IPS-18a (cell line): Measurements from ENCODE around the gene DNAI1.

Experiments used
- H3K27ac ChIP-seq: one replicate; pipeline ENCODE4 v1.5.1; 2013; ENCODE audit warnings: low read length
- H3K27me3 ChIP-seq: one replicate; pipeline ENCODE4 v1.6.1; 2013; ENCODE audit warnings: mild to moderate bottlenecking, low read length; ENCODE audit not compliant: control insufficient read depth, insufficient read depth
- H3K36me3 ChIP-seq: one replicate; pipeline ENCODE4 v1.6.1; 2013; ENCODE audit warnings: low read depth, low read length; ENCODE audit not compliant: control insufficient read depth
- H3K4me1 ChIP-seq: one replicate; pipeline ENCODE4 v1.6.1; 2013; ENCODE audit warnings: low read depth, low read length; ENCODE audit not compliant: control insufficient read depth
- H3K4me3 ChIP-seq: one replicate; pipeline ENCODE4 v1.5.1; 2013; ENCODE audit warnings: low read length
- H3K9ac ChIP-seq: one replicate; pipeline ENCODE4 v1.6.1; 2013; ENCODE audit warnings: mild to moderate bottlenecking, low read length, moderate library complexity
- H3K9me3 ChIP-seq: one replicate; pipeline ENCODE4 v1.6.1; 2013; ENCODE audit warnings: low read depth, low read length; ENCODE audit not compliant: control insufficient read depth

DNAI1 gene

GRCh38 chr9:34514816-34515215, 56.2 kb downstream of the DNAI1 start:
- no peak overlapping the region for H3K9ac ChIP-seq
- no peaks in the 10 kb centered on the region for H3K36me3 ChIP-seq
- H3K9me3 ChIP-seq = no peaks in the 10 kb centered on the region
- H3K4me3 ChIP-seq = no peak overlapping the region
- H3K27me3 ChIP-seq = no peaks in the 10 kb centered on the region
- H3K27ac ChIP-seq = no peak overlapping the region
- H3K4me1 ChIP-seq = peaks cover 21% of the 10 kb centered on the region

DNA sequence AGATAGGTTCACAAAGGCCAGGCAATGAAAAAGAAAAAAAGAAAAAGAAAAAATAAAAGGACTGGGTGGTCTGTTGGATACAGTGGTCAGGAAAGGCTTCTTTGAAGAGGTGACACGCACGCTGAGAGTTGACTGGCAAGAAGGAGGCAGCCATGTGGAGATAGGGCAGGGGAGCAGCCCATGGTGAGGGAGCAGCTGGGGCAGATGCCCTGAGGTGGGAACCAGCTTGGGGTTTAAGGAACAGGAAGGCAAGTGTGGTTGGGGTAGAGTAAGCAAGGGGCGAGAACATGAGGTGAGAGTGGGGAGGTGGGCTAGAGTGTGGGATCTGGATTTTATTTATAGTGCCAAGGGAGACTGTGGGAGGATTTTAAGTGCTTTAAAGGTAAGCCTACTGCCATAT, 57.4 kb downstream of the DNAI1 start:
- H3K4me3 ChIP-seq = no peak overlapping the region
- H3K9ac ChIP-seq = no peak overlapping the region
- H3K27ac ChIP-seq = no peak overlapping the region
- no peaks in the 10 kb centered on the region for H3K36me3 ChIP-seq
- H3K9me3 ChIP-seq = no peaks in the 10 kb centered on the region
- peaks cover 21% of the 10 kb centered on the region for H3K4me1 ChIP-seq
- H3K27me3 ChIP-seq = no peaks in the 10 kb centered on the region

GRCh38 chr9:34517185-34517584, 58.6 kb downstream of the DNAI1 start:
- no peak overlapping the region for H3K27ac ChIP-seq

DNA sequence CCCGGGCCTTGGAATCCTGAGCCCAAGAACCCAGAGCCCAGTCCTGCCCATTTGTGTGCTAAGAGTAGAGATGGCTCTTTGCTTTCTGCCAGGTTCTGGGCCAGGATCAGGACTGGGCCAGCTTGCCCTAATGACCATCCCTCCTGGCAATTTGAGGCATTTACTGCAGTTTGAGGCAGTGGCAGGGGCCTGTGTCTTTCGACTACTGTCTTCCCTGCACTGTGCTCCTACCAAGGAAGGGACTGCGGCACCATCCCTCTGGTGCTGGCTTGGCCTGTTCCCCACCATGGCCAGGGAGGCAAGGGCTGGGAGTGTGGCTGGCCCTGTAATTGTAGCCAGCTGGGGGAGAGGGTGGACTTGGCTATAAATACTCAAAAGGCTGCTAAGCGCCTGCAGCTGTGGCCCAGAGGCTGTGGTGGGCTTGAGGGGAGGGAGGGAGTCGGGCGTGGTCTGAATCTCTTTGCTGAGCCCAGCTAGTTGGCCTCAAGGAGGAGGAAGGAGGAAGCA, 59.6 kb downstream of the DNAI1 start:
- peaks cover 8% of the 10 kb centered on the region for H3K27me3 ChIP-seq
- no peaks in the 10 kb centered on the region for H3K9me3 ChIP-seq
- no peak overlapping the region for H3K9ac ChIP-seq
- no peak overlapping the region for H3K4me3 ChIP-seq
- H3K36me3 ChIP-seq = no peaks in the 10 kb centered on the region
- H3K27ac ChIP-seq = no peak overlapping the region
- H3K4me1 ChIP-seq = peaks cover 13% of the 10 kb centered on the region

More at GRCh38 chr9:34517185-34517584, 58.6 kb downstream of the DNAI1 start:
- Histone ChIP-seq H3K9ac (no peak overlapping the region), H3K27me3 (peaks cover 4% of the 10 kb centered on the region), H3K4me1 (peaks cover 19% of the 10 kb centered on the region), H3K9me3 (no peaks in the 10 kb centered on the region), H3K36me3 (no peaks in the 10 kb centered on the region), H3K4me3 (no peak overlapping the region)

DNA sequence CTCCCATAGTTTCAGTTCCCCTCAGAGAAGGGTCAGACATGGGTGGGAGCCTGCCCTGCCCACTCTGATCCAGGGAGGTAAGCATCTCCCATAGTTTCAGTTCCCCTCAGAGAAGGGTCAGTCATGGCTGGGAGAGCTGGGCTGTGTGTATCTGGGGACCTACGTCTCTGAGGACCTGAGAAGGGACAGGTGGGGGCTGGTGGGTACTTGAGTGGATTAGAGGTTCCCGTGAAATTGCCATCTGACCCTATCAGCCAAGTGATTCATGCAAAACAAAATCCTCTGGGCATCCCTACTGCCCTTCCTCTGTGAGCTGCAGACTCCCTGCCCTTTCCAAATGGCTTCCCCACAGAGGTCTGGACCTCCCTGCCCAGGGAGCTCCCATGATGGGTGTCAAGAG, 60.3 kb downstream of the DNAI1 start:
- Histone ChIP-seq H3K9me3 (no peaks in the 10 kb centered on the region), H3K4me1 (peaks cover 6% of the 10 kb centered on the region), H3K4me3 (no peak overlapping the region)

DNA sequence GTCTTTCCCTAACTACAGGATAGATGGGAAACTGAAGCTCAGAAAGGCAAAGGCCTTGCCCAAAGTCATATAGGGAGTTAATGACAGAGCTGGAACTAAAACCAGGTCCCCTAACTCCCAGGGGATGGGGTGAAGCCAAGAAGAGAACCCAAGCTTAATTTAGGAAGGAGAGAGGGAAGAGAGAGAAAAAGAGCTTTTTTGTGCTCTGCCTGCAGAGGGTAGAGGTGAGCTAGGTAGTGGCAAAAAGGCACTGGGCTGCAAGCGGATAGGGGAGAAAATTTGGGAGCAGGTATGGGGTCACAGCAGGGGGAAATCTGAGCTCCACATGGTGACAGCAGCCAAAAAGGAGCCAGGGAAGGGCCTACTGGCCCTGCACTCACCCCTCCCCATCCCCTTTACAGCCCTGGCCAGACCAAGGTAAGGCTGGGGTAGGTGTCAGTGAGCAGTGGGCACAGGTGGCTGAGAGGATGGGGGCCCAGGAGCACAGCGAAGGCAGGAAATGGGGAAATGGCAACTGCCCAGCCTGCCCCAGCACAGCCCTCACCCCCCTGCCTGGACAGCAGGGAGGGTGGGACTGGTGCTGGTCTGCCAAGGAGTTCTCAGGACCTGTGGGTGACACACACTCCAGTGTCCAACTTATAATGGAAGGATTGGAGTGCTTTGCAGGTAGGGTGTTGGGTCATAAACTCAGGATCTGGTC, 60.9 kb downstream of the DNAI1 start:
- H3K27ac ChIP-seq = no peak overlapping the region
- H3K4me3 ChIP-seq = no peak overlapping the region
- H3K27me3 ChIP-seq = peaks cover 8% of the 10 kb centered on the region
- H3K36me3 ChIP-seq = no peaks in the 10 kb centered on the region
- H3K9ac ChIP-seq = no peak overlapping the region
- peaks cover 4% of the 10 kb centered on the region for H3K4me1 ChIP-seq
- H3K9me3 ChIP-seq = no peaks in the 10 kb centered on the region

More for the DNA sequence above, 60.3 kb downstream of the DNAI1 start:
- H3K27me3 ChIP-seq = peaks cover 8% of the 10 kb centered on the region
- H3K9ac ChIP-seq = no peak overlapping the region
- H3K36me3 ChIP-seq = no peaks in the 10 kb centered on the region
- H3K27ac ChIP-seq = no peak overlapping the region

DNA sequence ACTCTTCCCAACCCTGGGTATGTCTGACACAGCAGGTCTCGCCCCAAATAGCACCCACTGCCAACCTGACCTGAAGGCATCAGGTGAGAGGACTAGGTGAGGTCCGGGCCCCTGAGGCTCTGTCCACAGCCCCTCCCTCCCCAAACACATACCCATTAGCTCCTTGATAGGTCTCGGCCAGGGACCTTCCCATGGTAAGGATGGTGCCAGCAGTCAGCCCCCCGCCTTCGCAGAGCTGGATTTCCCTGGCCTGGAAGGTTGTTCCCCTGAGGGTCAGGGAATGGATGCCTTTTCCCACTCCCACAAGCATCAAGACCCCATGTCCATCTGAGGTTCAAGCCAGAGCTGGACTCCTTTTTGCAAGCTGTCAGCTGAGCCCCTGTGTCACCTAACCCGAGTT, 61.5 kb downstream of the DNAI1 start:
- Histone ChIP-seq H3K9me3 (no peaks in the 10 kb centered on the region), H3K9ac (no peak overlapping the region), H3K27ac (no peak overlapping the region), H3K4me3 (no peak overlapping the region), H3K4me1 (peaks cover 4% of the 10 kb centered on the region), H3K27me3 (peaks cover 8% of the 10 kb centered on the region), H3K36me3 (no peaks in the 10 kb centered on the region)

GRCh38 chr9:34520505-34521385, 62.1 kb downstream of the DNAI1 start:
- Histone ChIP-seq H3K9ac (no peak overlapping the region), H3K4me3 (no peak overlapping the region), H3K27ac (no peak overlapping the region), H3K4me1 (peaks cover 4% of the 10 kb centered on the region), H3K9me3 (no peaks in the 10 kb centered on the region), H3K36me3 (no peaks in the 10 kb centered on the region), H3K27me3 (peaks cover 8% of the 10 kb centered on the region)

- peaks cover 4% of the 10 kb centered on the region for H3K4me1 ChIP-seq
- peaks cover 8% of the 10 kb centered on the region for H3K27me3 ChIP-seq
- H3K9ac ChIP-seq = no peak overlapping the region
- H3K36me3 ChIP-seq = no peaks in the 10 kb centered on the region
- H3K27ac ChIP-seq = no peak overlapping the region
- H3K4me3 ChIP-seq = no peak overlapping the region
- H3K9me3 ChIP-seq = no peaks in the 10 kb centered on the region
Observed at GRCh38 chr9:34521406-34522045, 62.9 kb downstream of the DNAI1 start.

DNA sequence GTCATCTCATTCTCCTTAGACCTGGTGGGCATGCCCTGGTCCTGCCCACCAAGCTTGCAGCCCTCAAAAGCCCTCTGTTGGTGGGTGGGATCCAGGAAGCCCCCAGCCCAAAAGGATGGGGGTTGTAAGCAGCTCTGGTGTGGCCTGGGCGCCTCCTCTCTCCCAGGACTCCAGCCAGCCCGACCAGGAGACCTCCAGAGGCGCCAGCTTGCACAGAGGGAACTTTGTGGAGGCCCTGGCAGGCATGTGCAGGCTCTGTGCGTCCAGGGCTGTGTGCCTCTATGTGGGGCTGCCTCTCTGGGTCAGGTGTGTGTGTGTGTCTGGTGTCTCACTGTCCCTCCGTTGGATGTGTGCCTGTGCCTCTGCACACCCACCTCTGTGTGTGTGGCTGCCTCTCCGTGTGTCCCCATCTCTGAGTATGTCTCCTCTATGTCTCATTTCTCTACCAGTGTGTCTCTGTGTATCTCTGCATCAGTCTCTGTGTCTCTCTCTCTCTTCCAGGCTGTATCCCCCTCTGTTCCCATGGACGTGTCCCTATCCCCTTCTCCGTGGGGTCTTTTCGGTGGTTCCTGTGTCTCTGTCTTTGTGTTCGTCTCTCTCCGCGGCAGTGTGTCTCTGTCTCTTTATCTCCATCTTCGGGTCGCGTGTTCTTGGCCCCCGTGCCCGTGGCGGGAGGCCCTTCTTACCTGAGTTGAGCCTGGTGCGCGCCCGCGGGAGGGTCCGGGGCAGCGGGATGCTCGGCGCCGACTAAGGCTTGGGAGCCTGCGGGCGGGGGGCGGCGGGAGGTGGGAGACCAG, 63.7 kb downstream of the DNAI1 start:
- Histone ChIP-seq H3K9ac (peak overlapping the region; percentile 45), H3K36me3 (no peaks in the 10 kb centered on the region), H3K27ac (no peak overlapping the region), H3K4me1 (peaks cover 4% of the 10 kb centered on the region), H3K9me3 (no peaks in the 10 kb centered on the region), H3K27me3 (peaks cover 8% of the 10 kb centered on the region), H3K4me3 (peak overlapping the region; percentile 67)
